ENCODE results near the gene CAPN10.

The CAPN10 gene

GRCh38 chr2:240590681-240591111 lies 4.2 kb downstream of the CAPN10 start:
- no peak for DNase-seq

- peak; percentile 40 for DNase-seq
Observed at GRCh38 chr2:240591226-240591625, 4.7 kb downstream of the CAPN10 start.

GRCh38 chr2:240591784-240592183 lies 5.2 kb downstream of the CAPN10 start:
- DNase-seq, result no peak

- no peak for DNase-seq
Observed at GRCh38 chr2:240593026-240593702, 6.6 kb downstream of the CAPN10 start.

- no peak for DNase-seq
Observed at GRCh38 chr2:240593703-240594451, 7.3 kb downstream of the CAPN10 start.

GRCh38 chr2:240594511-240595380 lies 8.2 kb downstream of the CAPN10 start:
- DNase-seq, result no peak

GRCh38 chr2:240595381-240596079 lies 9.0 kb downstream of the CAPN10 start:
- DNase-seq, result no peak

GRCh38 chr2:240596080-240596460 lies 9.5 kb downstream of the CAPN10 start:
- no peak for DNase-seq

GRCh38 chr2:240596491-240596931 lies 10.0 kb downstream of the CAPN10 start:
- no peak for DNase-seq

GRCh38 chr2:240597054-240597418 lies 10.5 kb downstream of the CAPN10 start:
- DNase-seq, result no peak

- no peak for DNase-seq
Observed at GRCh38 chr2:240597419-240598181, 11.1 kb downstream of the CAPN10 start.

GRCh38 chr2:240598311-240598911 lies 11.9 kb downstream of the CAPN10 start:
- DNase-seq, result no peak

- no peak for DNase-seq
Observed at GRCh38 chr2:240599141-240599583, 12.6 kb downstream of the CAPN10 start.

GRCh38 chr2:240600451-240600961 lies 14.0 kb downstream of the CAPN10 start:
- DNase-seq, result no peak

GRCh38 chr2:240601061-240601830 lies 14.7 kb downstream of the CAPN10 start:
- DNase-seq, result no peak

GRCh38 chr2:240601831-240602160 lies 15.3 kb downstream of the CAPN10 start:
- DNase-seq, result no peak

- DNase-seq, result no peak
Observed at GRCh38 chr2:240602266-240603050, 15.9 kb downstream of the CAPN10 start.

GRCh38 chr2:240603081-240603835 lies 16.7 kb downstream of the CAPN10 start:
- no peak for DNase-seq

- no peak for DNase-seq
Observed at GRCh38 chr2:240603846-240604245, 17.3 kb downstream of the CAPN10 start.
